ENCODE data around the gene TENM4.

TENM4 gene

GRCh38 chr11:79017811-79018210 lies 423.0 kb downstream of the TENM4 start:
- no peak for TF ChIP-seq FOXP2 (optimal IDR thresholded peaks at IDR 0.05; ENCODE audit: borderline replicate concordance, extremely low read depth, extremely low read length, insufficient read depth)
- no peak for TF ChIP-seq REST (IDR thresholded peaks at IDR 0.05; ENCODE audit: insufficient read depth in 1 of 2, low read depth in 2 of 2, low read length in 2 of 2)
- no peak for TF ChIP-seq TAF1 (IDR thresholded peaks at IDR 0.05; ENCODE audit: borderline replicate concordance, insufficient read depth, low read length)
- TF ChIP-seq SIN3A (IDR thresholded peaks at IDR 0.05; ENCODE audit: borderline replicate concordance, insufficient read depth, low read length) = no peak

GRCh38 chr11:79013509-79013908 lies 427.3 kb downstream of the TENM4 start:
- TF ChIP-seq FOXP2 (optimal IDR thresholded peaks at IDR 0.05; ENCODE audit: borderline replicate concordance, extremely low read depth, extremely low read length, insufficient read depth) = no peak
- TF ChIP-seq POLR2AphosphoS5 (IDR thresholded peaks at IDR 0.05; ENCODE audit: low read depth, low read length) = no peak
- no peak for TF ChIP-seq SIN3A (IDR thresholded peaks at IDR 0.05; ENCODE audit: borderline replicate concordance, insufficient read depth, low read length)
- TF ChIP-seq REST (IDR thresholded peaks at IDR 0.05; ENCODE audit: insufficient read depth in 1 of 2, low read depth in 2 of 2, low read length in 2 of 2) = no peak
- TF ChIP-seq TAF1 (IDR thresholded peaks at IDR 0.05; ENCODE audit: borderline replicate concordance, insufficient read depth, low read length) = no peak

GRCh38 chr11:79011357-79011756 lies 429.5 kb downstream of the TENM4 start:
- TF ChIP-seq FOXP2 (optimal IDR thresholded peaks at IDR 0.05; ENCODE audit: borderline replicate concordance, extremely low read depth, extremely low read length, insufficient read depth) (no peak), REST (IDR thresholded peaks at IDR 0.05; ENCODE audit: insufficient read depth in 1 of 2, low read depth in 2 of 2, low read length in 2 of 2) (no peak), SIN3A (IDR thresholded peaks at IDR 0.05; ENCODE audit: borderline replicate concordance, insufficient read depth, low read length) (no peak), POLR2AphosphoS5 (IDR thresholded peaks at IDR 0.05; ENCODE audit: low read depth, low read length) (no peak), TAF1 (IDR thresholded peaks at IDR 0.05; ENCODE audit: borderline replicate concordance, insufficient read depth, low read length) (no peak)

GRCh38 chr11:79007771-79008402 lies 432.9 kb downstream of the TENM4 start:
- TF ChIP-seq POLR2AphosphoS5 (IDR thresholded peaks at IDR 0.05; ENCODE audit: low read depth, low read length) = no peak
- TF ChIP-seq TAF1 (IDR thresholded peaks at IDR 0.05; ENCODE audit: borderline replicate concordance, insufficient read depth, low read length) = no peak
- TF ChIP-seq REST (IDR thresholded peaks at IDR 0.05; ENCODE audit: insufficient read depth in 1 of 2, low read depth in 2 of 2, low read length in 2 of 2) = no peak
- TF ChIP-seq FOXP2 (optimal IDR thresholded peaks at IDR 0.05; ENCODE audit: borderline replicate concordance, extremely low read depth, extremely low read length, insufficient read depth) = no peak
- TF ChIP-seq SIN3A (IDR thresholded peaks at IDR 0.05; ENCODE audit: borderline replicate concordance, insufficient read depth, low read length) = no peak
